HG02938 (cell line): ENCODE measurements around the gene CT45A9.
"Not testable (repeated sequence)": the region's sequence is repeated elsewhere in the genome, so short reads cannot be mapped to it uniquely, and the experiment has no call there.

Experiments
- ATAC-seq: cut with Tn5 transposase; IDR thresholded peaks from one replicate; pipeline ENCODE4 v1.9.1; 2021; ENCODE audit warnings: mild to moderate bottlenecking, moderate library complexity; ENCODE audit not compliant: unreplicated experiment

CT45A9 gene

GRCh38 chrX:135871712-135872111, at the start of gene CT45A9:
TSS of gene CT45A9 (minus strand) at chrX:135871812. CDS start at chrX:135868061, 3,751 bp downstream.
- ATAC-seq: not testable (repeated sequence)

GRCh38 chrX:135920516-135920915, 48.9 kb upstream of the CT45A9 start:
- not testable (repeated sequence) for ATAC-seq

GRCh38 chrX:135914404-135914803, 42.8 kb upstream of the CT45A9 start:
- no peak for ATAC-seq

GRCh38 chrX:135910251-135910650, 38.6 kb upstream of the CT45A9 start:
- ATAC-seq: no peak

GRCh38 chrX:135893294-135893817, 21.7 kb upstream of the CT45A9 start, which contains the start of the genes CT45A10 and SAGE1:
TSS of gene CT45A10 (minus strand) at chrX:135893444. CDS start at chrX:135885344, 8,100 bp downstream.
TSS of gene SAGE1 (plus strand) at chrX:135893716. CDS start at chrX:135896243, 2,527 bp downstream.
- ATAC-seq: no peak

- ATAC-seq: no peak
Observed at GRCh38 chrX:135892781-135893180, 21.2 kb upstream of the CT45A9 start.

- ATAC-seq: no peak
Observed at GRCh38 chrX:135890087-135890585, 18.5 kb upstream of the CT45A9 start.

- not testable (repeated sequence) for ATAC-seq
Observed at GRCh38 chrX:135888976-135889375, 17.4 kb upstream of the CT45A9 start.

GRCh38 chrX:135888230-135888629, 16.6 kb upstream of the CT45A9 start:
- not testable (repeated sequence) for ATAC-seq

- ATAC-seq: not testable (repeated sequence)
Observed at GRCh38 chrX:135882741-135883140, 11.1 kb upstream of the CT45A9 start.

- ATAC-seq: not testable (repeated sequence)
Observed at GRCh38 chrX:135854438-135854837, 17.2 kb downstream of the CT45A9 start, which contains the start of gene CT45A8. TSS of gene CT45A8 (minus strand) at chrX:135854538. CDS start at chrX:135850783, 3,755 bp downstream.

GRCh38 chrX:135837180-135837579, 34.4 kb downstream of the CT45A9 start, which contains the start of gene CT45A7:
TSS of gene CT45A7 (minus strand) at chrX:135837280. CDS start at chrX:135833533, 3,747 bp downstream.
- not testable (repeated sequence) for ATAC-seq

- not testable (repeated sequence) for ATAC-seq
Observed at GRCh38 chrX:135819912-135820311, 51.7 kb downstream of the CT45A9 start, which contains the start of gene CT45A2. TSS of gene CT45A2 (minus strand) at chrX:135820012. CDS start at chrX:135816265, 3,747 bp downstream.
